ENCODE data around the gene TALDO1.
"Not testable (repeated sequence)": the region's sequence is repeated elsewhere in the genome, so short reads cannot be mapped to it uniquely, and the experiment has no call there.

The TALDO1 gene

GRCh38 chr11:737366-737765 lies 9.9 kb upstream of the TALDO1 start:
- no peaks in the 10 kb centered on the region for H3K79me2 ChIP-seq (ENCODE audit: control insufficient read depth, low read length)
- no peaks in the 10 kb centered on the region for H3K36me3 ChIP-seq (ENCODE audit: control insufficient read depth, low read length)
- no peaks in the 10 kb centered on the region for H3K9me2 ChIP-seq (replicated peaks; ENCODE audit: control insufficient read depth, low read length)
- H3F3A ChIP-seq (ENCODE audit: control insufficient read depth, insufficient read depth) = no peaks in the 10 kb centered on the region
- H3K4me3 ChIP-seq (ENCODE audit: low read length) = no peak overlapping the region
- H3K27ac ChIP-seq (ENCODE audit: low read depth, low read length) = no peak overlapping the region
- no peak overlapping the region for H3K4me2 ChIP-seq (ENCODE audit: low read length)
- H4K20me1 ChIP-seq (ENCODE audit: control insufficient read depth, insufficient read depth, low read depth, low read length) = no peaks in the 10 kb centered on the region
- H3K27me3 ChIP-seq (ENCODE audit: control insufficient read depth, low read length) = peaks cover 13% of the 10 kb centered on the region
- H3K9me3 ChIP-seq (ENCODE audit: control insufficient read depth, insufficient read depth, low read length) = no peaks in the 10 kb centered on the region
- no peaks in the 10 kb centered on the region for H3K4me1 ChIP-seq (ENCODE audit: control insufficient read depth, low read length)
- TF ChIP-seq, protein P1, sequence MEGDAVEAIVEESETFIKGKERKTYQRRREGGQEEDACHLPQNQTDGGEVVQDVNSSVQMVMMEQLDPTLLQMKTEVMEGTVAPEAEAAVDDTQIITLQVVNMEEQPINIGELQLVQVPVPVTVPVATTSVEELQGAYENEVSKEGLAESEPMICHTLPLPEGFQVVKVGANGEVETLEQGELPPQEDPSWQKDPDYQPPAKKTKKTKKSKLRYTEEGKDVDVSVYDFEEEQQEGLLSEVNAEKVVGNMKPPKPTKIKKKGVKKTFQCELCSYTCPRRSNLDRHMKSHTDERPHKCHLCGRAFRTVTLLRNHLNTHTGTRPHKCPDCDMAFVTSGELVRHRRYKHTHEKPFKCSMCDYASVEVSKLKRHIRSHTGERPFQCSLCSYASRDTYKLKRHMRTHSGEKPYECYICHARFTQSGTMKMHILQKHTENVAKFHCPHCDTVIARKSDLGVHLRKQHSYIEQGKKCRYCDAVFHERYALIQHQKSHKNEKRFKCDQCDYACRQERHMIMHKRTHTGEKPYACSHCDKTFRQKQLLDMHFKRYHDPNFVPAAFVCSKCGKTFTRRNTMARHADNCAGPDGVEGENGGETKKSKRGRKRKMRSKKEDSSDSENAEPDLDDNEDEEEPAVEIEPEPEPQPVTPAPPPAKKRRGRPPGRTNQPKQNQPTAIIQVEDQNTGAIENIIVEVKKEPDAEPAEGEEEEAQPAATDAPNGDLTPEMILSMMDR (IDR thresholded peaks at IDR 0.05; ENCODE audit: low read depth, low read length, poor library complexity, severe bottlenecking) = no peak
- no peak for TF ChIP-seq EZH2phosphoT487 (IDR thresholded peaks at IDR 0.05; ENCODE audit: borderline replicate concordance, low read length)

- not testable (repeated sequence) for H3K79me2 ChIP-seq (ENCODE audit: control insufficient read depth, low read length); H3K36me3 ChIP-seq (ENCODE audit: control insufficient read depth, low read length); H3K9me3 ChIP-seq (ENCODE audit: control insufficient read depth, insufficient read depth, low read length); H3K9me2 ChIP-seq (replicated peaks; ENCODE audit: control insufficient read depth, low read length); H3K4me3 ChIP-seq (ENCODE audit: low read length); H3K4me2 ChIP-seq (ENCODE audit: low read length); H3F3A ChIP-seq (ENCODE audit: control insufficient read depth, insufficient read depth); H3K4me1 ChIP-seq (ENCODE audit: control insufficient read depth, low read length); H4K20me1 ChIP-seq (ENCODE audit: control insufficient read depth, insufficient read depth, low read depth, low read length); H3K27ac ChIP-seq (ENCODE audit: low read depth, low read length)
- peaks cover 13% of the 10 kb centered on the region for H3K27me3 ChIP-seq (ENCODE audit: control insufficient read depth, low read length)
Measured at GRCh38 chr11:737899-738298, 9.4 kb upstream of the TALDO1 start.

- no peaks in the 10 kb centered on the region for H3K9me3 ChIP-seq (ENCODE audit: control insufficient read depth, insufficient read depth, low read length)
- H3K4me1 ChIP-seq (ENCODE audit: control insufficient read depth, low read length) = peaks cover 14% of the 10 kb centered on the region
- H3K27ac ChIP-seq (ENCODE audit: low read depth, low read length) = no peak overlapping the region
- peaks cover 13% of the 10 kb centered on the region for H3K27me3 ChIP-seq (ENCODE audit: control insufficient read depth, low read length)
- H3K4me2 ChIP-seq (ENCODE audit: low read length) = no peak overlapping the region
- H3F3A ChIP-seq (ENCODE audit: control insufficient read depth, insufficient read depth) = peaks cover 4% of the 10 kb centered on the region
- no peaks in the 10 kb centered on the region for H3K36me3 ChIP-seq (ENCODE audit: control insufficient read depth, low read length)
- no peak overlapping the region for H3K4me3 ChIP-seq (ENCODE audit: low read length)
- no peaks in the 10 kb centered on the region for H3K9me2 ChIP-seq (replicated peaks; ENCODE audit: control insufficient read depth, low read length)
- no peaks in the 10 kb centered on the region for H4K20me1 ChIP-seq (ENCODE audit: control insufficient read depth, insufficient read depth, low read depth, low read length)
- no peaks in the 10 kb centered on the region for H3K79me2 ChIP-seq (ENCODE audit: control insufficient read depth, low read length)
- TF ChIP-seq, protein P1 (IDR thresholded peaks at IDR 0.05; ENCODE audit: low read depth, low read length, poor library complexity, severe bottlenecking) = no peak
- no peak for TF ChIP-seq EZH2phosphoT487 (IDR thresholded peaks at IDR 0.05; ENCODE audit: borderline replicate concordance, low read length)
Measured at GRCh38 chr11:742156-742546, 5.1 kb upstream of the TALDO1 start.

DNA sequence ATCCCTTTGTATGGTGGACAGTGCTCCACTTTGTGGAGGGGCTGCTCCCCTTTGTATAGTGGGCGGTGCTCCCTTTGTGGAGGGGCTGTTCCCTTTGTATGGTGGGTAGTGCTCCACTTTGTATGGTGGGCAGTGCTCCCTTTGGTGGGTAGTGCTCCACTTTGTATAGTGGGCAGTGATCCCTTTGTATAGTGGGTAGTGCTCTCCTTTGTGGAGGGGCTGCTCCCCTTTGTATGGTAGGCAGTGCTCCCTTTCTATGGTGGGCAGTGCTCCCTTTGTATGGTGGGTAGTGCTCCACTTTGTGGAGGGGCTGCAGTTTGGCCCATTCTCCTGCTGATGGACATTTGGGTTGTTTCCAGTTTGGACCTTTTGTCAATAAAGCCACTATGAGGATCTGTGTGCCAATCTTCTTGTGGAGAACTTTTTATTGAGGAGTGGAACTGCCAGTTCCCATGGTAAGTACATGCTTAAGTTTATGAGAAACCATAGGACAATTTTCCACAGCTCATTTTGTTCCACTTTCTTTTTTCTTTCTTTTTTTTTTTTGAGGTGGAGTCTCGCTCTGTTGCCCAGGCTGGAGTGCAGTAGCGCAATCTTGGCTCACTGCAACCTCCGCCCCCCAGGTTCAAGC lies 4.6 kb upstream of the TALDO1 start:
- peaks cover 4% of the 10 kb centered on the region for H3F3A ChIP-seq (ENCODE audit: control insufficient read depth, insufficient read depth)
- peaks cover 3% of the 10 kb centered on the region; the same call in 1 of the 2 replicates for H3K36me3 ChIP-seq (ENCODE audit: control insufficient read depth, low read length)
- H3K4me3 ChIP-seq (ENCODE audit: low read length) = no peak overlapping the region
- H3K4me2 ChIP-seq (ENCODE audit: low read length) = no peak overlapping the region
- no peaks in the 10 kb centered on the region for H3K9me3 ChIP-seq (ENCODE audit: control insufficient read depth, insufficient read depth, low read length)
- peaks cover 7% of the 10 kb centered on the region for H3K27me3 ChIP-seq (ENCODE audit: control insufficient read depth, low read length)
- TF ChIP-seq, protein P1 (IDR thresholded peaks at IDR 0.05; ENCODE audit: low read depth, low read length, poor library complexity, severe bottlenecking) = no peak
- TF ChIP-seq EZH2phosphoT487 (IDR thresholded peaks at IDR 0.05; ENCODE audit: borderline replicate concordance, low read length) = no peak
- no peaks in the 10 kb centered on the region for H3K9me2 ChIP-seq (replicated peaks; ENCODE audit: control insufficient read depth, low read length)
- no peaks in the 10 kb centered on the region for H4K20me1 ChIP-seq (ENCODE audit: control insufficient read depth, insufficient read depth, low read depth, low read length)
- H3K79me2 ChIP-seq (ENCODE audit: control insufficient read depth, low read length) = peaks cover 4% of the 10 kb centered on the region
- H3K4me1 ChIP-seq (ENCODE audit: control insufficient read depth, low read length) = peaks cover 14% of the 10 kb centered on the region
- no peak overlapping the region for H3K27ac ChIP-seq (ENCODE audit: low read depth, low read length)

Measured in DOHH2 (cell line).